Endothelial cell of umbilical vein (primary cell): ENCODE measurements around the gene CAPG. TPM values are rescaled to one million over a fixed set of nuclear protein-coding genes. Genes with fewer than 3 reads are reported as not detected.

Source experiments
- BruUV-seq: library from RNA; stranded (reverse); fragments of 400-500 nt; replicated peaks from 2 replicates; lab custom pipeline; 2021; lab: Mats Ljungman, UMichigan
- CTCF ChIA-PET: fragments of 300-600, 350-600 bp; sonication (Branson Sonifier 250); formaldehyde crosslinking; loops from one replicate; lab custom pipeline; 2021; ENCODE audit warnings: antibody characterized with exemption, inconsistent platforms; lab: Charles Lee
- POLR2A ChIA-PET: fragments of 300-600, 350-600 bp; sonication (Branson Sonifier 250); formaldehyde crosslinking; loops from one replicate; lab custom pipeline; 2021; ENCODE audit warnings: antibody characterized with exemption, inconsistent platforms; lab: Charles Lee
- DNase-seq: peaks from one replicate; pipeline ENCODE4 v3.0.0-alpha.2; 2011; ENCODE audit warnings: low read depth, low spot score
- FAIRE-seq: peaks from 2 replicates; lab custom pipeline; 2011; peaks lifted over from hg19 to GRCh38; lab: Jason Lieb, UNC
- H2AFZ ChIP-seq: 2 replicates; pipeline ENCODE4 v1.6.0; 2012; ENCODE audit warnings: low read depth, low read length, control low read depth, inconsistent platforms
- H3K27ac ChIP-seq: 2 replicates; pipeline ENCODE4 v1.5.1; 2011; ENCODE audit warnings: low read depth, mild to moderate bottlenecking, control low read depth, low read length, moderate library complexity; ENCODE audit not compliant: insufficient read depth
- H3K27me3 ChIP-seq, 2 experiments: 2 replicates each; pipeline versions ENCODE4 v1.6.0 to v1.6.1; 2011; ENCODE audit warnings: low read length in 2 of 2, mixed read lengths in 1 of 2; ENCODE audit not compliant: control insufficient read depth in 2 of 2, insufficient read depth in 2 of 2
- H3K36me3 ChIP-seq, 2 experiments: 2 replicates in 1 of 2; 3 replicates in 1 of 2; pipeline ENCODE4 v1.5.1; 2011; ENCODE audit warnings: low read length in 2 of 2, mild to moderate bottlenecking in 1 of 2, moderate library complexity in 1 of 2; ENCODE audit not compliant: control insufficient read depth in 2 of 2, insufficient read depth in 2 of 2; ENCODE audit errors: extremely low read depth in 1 of 2
- H3K4me1 ChIP-seq: 3 replicates; pipeline ENCODE4 v1.5.1; 2011; ENCODE audit warnings: mild to moderate bottlenecking, low read length; ENCODE audit not compliant: control insufficient read depth, insufficient read depth; ENCODE audit errors: extremely low read depth
- H3K4me2 ChIP-seq: 2 replicates; pipeline ENCODE4 v1.6.1; 2011; ENCODE audit warnings: low read length, control low read depth, mixed read lengths; ENCODE audit not compliant: insufficient read depth
- H3K4me3 ChIP-seq, 3 experiments: fragments of 200-600 bp in 1 of 3; sonication (generic), shearing (Covaris generic) in 1 of 3; replicated peaks in 1 of 3; 2 replicates each; pipeline ENCODE4 v1.5.1; 2011 to 2016; ENCODE audit warnings: control low read depth in 3 of 3, low read length in 3 of 3, mild to moderate bottlenecking in 2 of 3, inconsistent platforms in 1 of 3, low read depth in 1 of 3, moderate library complexity in 1 of 3; ENCODE audit not compliant: insufficient read depth in 1 of 3
- H3K79me2 ChIP-seq: 2 replicates; pipeline ENCODE4 v1.6.0; 2012; ENCODE audit warnings: low read length, inconsistent platforms; ENCODE audit not compliant: control insufficient read depth, insufficient read depth
- H3K9ac ChIP-seq: replicated peaks from 2 replicates; pipeline ENCODE3; 2011; ENCODE audit warnings: low read length, control low read depth; ENCODE audit not compliant: insufficient read depth; ENCODE audit errors: extremely low read depth
- H3K9me1 ChIP-seq: replicated peaks from 3 replicates; pipeline ENCODE4 v1.6.0; 2011; ENCODE audit warnings: mild to moderate bottlenecking, low read length; ENCODE audit not compliant: control insufficient read depth, insufficient read depth; ENCODE audit errors: extremely low read depth
- H3K9me3 ChIP-seq: replicated peaks from 2 replicates; pipeline ENCODE4 v1.5.1; 2012; ENCODE audit warnings: low read length, inconsistent platforms; ENCODE audit not compliant: control insufficient read depth, insufficient read depth
- H4K20me1 ChIP-seq: replicated peaks from 2 replicates; pipeline ENCODE3; 2011; ENCODE audit warnings: mild to moderate bottlenecking, low read length; ENCODE audit not compliant: control insufficient read depth, insufficient read depth; ENCODE audit errors: extremely low read depth
- CTCF ChIP-seq, 2 donors: IDR thresholded peaks; 1 replicate in 1 of 2; 2 replicates in 1 of 2; pipeline ENCODE4 v1.5.1; 2011; ENCODE audit warnings: low read length in 2 of 2, mild to moderate bottlenecking in 2 of 2, moderate library complexity in 2 of 2, control low read depth in 1 of 2, inconsistent platforms in 1 of 2, low read depth in 1 of 2; ENCODE audit not compliant: insufficient read depth in 1 of 2; ENCODE audit errors: extremely low read depth in 1 of 2
- EZH2 ChIP-seq: IDR thresholded peaks from 2 replicates; pipeline ENCODE4 v1.6.1; 2012; ENCODE audit warnings: borderline replicate concordance, low read depth, mild to moderate bottlenecking, moderate library complexity, low read length, inconsistent platforms; ENCODE audit not compliant: severe bottlenecking
- FOS ChIP-seq: IDR thresholded peaks from 2 replicates; pipeline ENCODE4 v1.6.1; 2011; ENCODE audit warnings: mild to moderate bottlenecking, low read length, moderate library complexity, borderline replicate concordance; ENCODE audit not compliant: insufficient read depth
- GATA2 ChIP-seq: IDR thresholded peaks from 2 replicates; pipeline ENCODE4 v1.7.0; 2011; ENCODE audit warnings: low read depth, mild to moderate bottlenecking, moderate library complexity, mixed read lengths, low read length; ENCODE audit not compliant: insufficient read length, insufficient read depth
- JUN ChIP-seq: IDR thresholded peaks from 2 replicates; pipeline ENCODE4 v1.6.1; 2011; ENCODE audit warnings: borderline replicate concordance, low read depth; ENCODE audit not compliant: insufficient read length, insufficient read depth
- MAX ChIP-seq: IDR thresholded peaks from 2 replicates; pipeline ENCODE4 v1.6.1; 2011; ENCODE audit not compliant: insufficient read depth, insufficient read length
- MYC ChIP-seq: IDR thresholded peaks from one replicate; pipeline ENCODE4 v1.6.1; 2011; ENCODE audit warnings: mild to moderate bottlenecking, low read depth, low read length
- POLR2A ChIP-seq: IDR thresholded peaks from 2 replicates; pipeline ENCODE4 v1.6.1; 2012; ENCODE audit warnings: low read depth, mild to moderate bottlenecking, control low read depth, low read length
- POLR2AphosphoS5 ChIP-seq: IDR thresholded peaks from 2 replicates; pipeline ENCODE4 v1.6.1; 2012; ENCODE audit warnings: low read depth, mild to moderate bottlenecking, control low read depth, low read length, moderate library complexity; ENCODE audit not compliant: insufficient read depth
- dilution Hi-C: fragments of 300-500 bp; cut with MboI; formaldehyde crosslinking; loops from one replicate; pipeline ENCODE4 v1.15.0; 2019; ENCODE audit warnings: low sequenced_read_pairs; ENCODE audit not compliant: extremely low pct_ligation_motif_present
- intact Hi-C: fragments of 100-400 bp; cut with micrococcal nuclease; formaldehyde crosslinking; loops from one replicate; pipeline ENCODE4 v1.10.0; 2022
- polyA plus RNA-seq, 4 experiments: library from polyadenylated mRNA; depleted of rRNA in 3 of 4; stranded (reverse) in 3 of 4; unstranded in 1 of 4; fragments of >200 nt; gene quantifications; 2 replicates each; pipeline versions ENCODE4 v1.2.1 to v1.2.3, GENCODE V29; 2011 to 2012; ENCODE audit warnings: missing spikeins in 1 of 4
- total RNA-seq: library from RNA; stranded (reverse); gene quantifications from 2 replicates; pipeline ENCODE4 v1.2.3, GENCODE V29; 2021

CAPG gene
- total and polyA plus RNA-seq, 2 donors (not counting 3 experiments of a cell fraction or from before 2014, with no cell fraction given) = 107 to 115 TPM

GRCh38 chr2:85356186-85356585 is 54.0 kb downstream of the CAPG start:
- H3K4me2 ChIP-seq = no peak overlapping the region
- no peaks in the 10 kb centered on the region for H3K9me3 ChIP-seq
- POLR2A ChIA-PET = no interaction called here
- H3K9ac ChIP-seq = no peak overlapping the region
- H3K4me1 ChIP-seq = peaks cover 8% of the 10 kb centered on the region
- CTCF ChIA-PET = interaction anchor here (0.6 to 1.5 kb wide), 3 partner anchors 9 to 296 kb away, joined by 3 to 4 read pairs (median 3); no protein-coding TSS in a partner anchor
- FAIRE-seq (no peak), DNase-seq (no peak)
- H3K27me3 ChIP-seq = no peaks in the 10 kb centered on the region
- H3K4me3 ChIP-seq = no peak overlapping the region
- intact Hi-C loops (no loop called here), dilution Hi-C loops (no loop called here)
- no peak overlapping the region for H2AFZ ChIP-seq
- H4K20me1 ChIP-seq = no peaks in the 10 kb centered on the region
- no peaks in the 10 kb centered on the region for H3K9me1 ChIP-seq
- no peak for TF ChIP-seq POLR2AphosphoS5
- no peak for TF ChIP-seq MAX
- TF ChIP-seq JUN = no peak
- TF ChIP-seq CTCF (IDR thresholded peaks at IDR 0.05; ENCODE audit: extremely low read depth in 1 of 2, insufficient read depth in 1 of 2, low read depth in 1 of 2, low read length in 2 of 2) = no peak
- TF ChIP-seq GATA2 = no peak
- no peak for TF ChIP-seq MYC
- no peak for TF ChIP-seq POLR2A
- no peak for TF ChIP-seq EZH2
- TF ChIP-seq FOS = no peak
- peaks cover 4 to 8% of the 10 kb centered on the region in 2 experiments for H3K36me3 ChIP-seq
- BruUV-seq = no TSS peak
- peaks cover 17% of the 10 kb centered on the region for H3K79me2 ChIP-seq
- no peak overlapping the region for H3K27ac ChIP-seq
